ENCODE measurements around the gene IDS.
"Not testable (repeated sequence)": the region's sequence is repeated elsewhere in the genome, so short reads cannot be mapped to it uniquely, and the experiment has no call there.

Gene IDS

GRCh38 chrX:149526318-149527033 is 21.4 kb upstream of the IDS start:
- not testable (repeated sequence) for DNase-seq (ENCODE audit: low spot score)

DNA sequence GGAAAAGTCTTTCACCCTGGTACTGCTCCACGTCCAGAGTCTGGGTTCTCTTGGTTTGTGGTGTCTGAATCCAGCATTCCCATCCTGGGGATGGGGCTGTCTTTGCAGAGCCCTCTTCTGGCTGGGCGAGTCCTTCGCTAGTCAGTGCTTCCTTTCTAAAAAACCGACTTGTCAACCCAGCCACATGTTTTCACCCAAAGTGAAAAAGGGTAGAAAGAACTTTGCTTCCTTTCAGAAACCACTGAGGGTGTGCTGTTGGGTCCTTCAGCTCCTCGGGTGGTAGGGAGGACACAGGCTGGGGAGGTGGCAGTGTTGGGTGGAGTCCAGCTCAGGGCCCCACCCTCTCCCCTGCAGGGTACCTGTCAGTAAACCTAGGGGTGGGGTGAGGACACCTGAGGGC is 20.8 kb upstream of the IDS start:
- DNase-seq (ENCODE audit: low spot score), result peak; percentile 39

DNA sequence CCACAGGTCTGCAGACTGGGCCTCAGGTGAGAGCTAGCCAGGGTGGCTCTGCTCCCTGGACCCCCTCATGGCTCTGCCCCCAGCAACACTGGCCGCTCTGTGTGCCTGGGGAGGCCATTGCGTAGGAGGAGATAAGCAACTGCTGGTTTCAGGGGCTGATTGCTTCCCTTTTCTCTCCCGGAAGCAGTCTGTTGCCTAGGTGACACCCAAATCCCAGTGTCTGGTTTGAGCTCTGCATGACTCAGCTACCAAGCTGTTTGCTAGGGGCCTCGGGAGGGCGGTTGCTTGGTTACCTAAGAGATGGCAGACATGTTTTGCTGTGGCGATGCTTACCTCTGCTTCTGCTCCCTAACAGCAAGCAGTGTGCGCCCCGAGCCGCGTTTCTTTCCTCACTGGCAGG is 20.3 kb upstream of the IDS start:
- peak; percentile 77 for DNase-seq (ENCODE audit: low spot score)

DNA sequence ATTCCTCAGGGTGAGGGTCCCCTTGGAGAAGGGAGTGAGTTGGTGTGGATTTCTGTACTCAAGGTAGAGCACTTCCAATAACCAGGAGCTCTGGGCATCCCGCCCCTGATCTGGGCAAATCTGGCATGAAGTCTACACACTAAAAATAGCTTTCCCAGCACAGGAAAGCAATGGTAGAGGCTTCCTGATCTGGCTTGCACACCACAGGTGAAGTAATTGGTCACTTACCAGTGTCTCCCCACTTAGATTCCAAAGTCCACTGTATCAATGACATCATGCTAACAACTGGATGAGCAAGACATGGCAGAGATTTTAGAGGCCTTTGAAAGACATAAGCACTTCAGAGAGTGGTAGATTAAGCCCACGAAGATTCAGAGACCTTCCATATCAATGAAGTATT is 17.8 kb upstream of the IDS start:
- DNase-seq (ENCODE audit: low spot score), result no peak

GRCh38 chrX:149521438-149521837 is 16.3 kb upstream of the IDS start:
- no peak for DNase-seq (ENCODE audit: low spot score)

GRCh38 chrX:149520636-149521277 is 15.7 kb upstream of the IDS start:
- DNase-seq (ENCODE audit: low spot score), result not testable (repeated sequence)

GRCh38 chrX:149518236-149518635 is 13.1 kb upstream of the IDS start:
- no peak for DNase-seq (ENCODE audit: low spot score)

GRCh38 chrX:149517308-149517707 is 12.2 kb upstream of the IDS start:
- DNase-seq (ENCODE audit: low spot score), result no peak

DNA sequence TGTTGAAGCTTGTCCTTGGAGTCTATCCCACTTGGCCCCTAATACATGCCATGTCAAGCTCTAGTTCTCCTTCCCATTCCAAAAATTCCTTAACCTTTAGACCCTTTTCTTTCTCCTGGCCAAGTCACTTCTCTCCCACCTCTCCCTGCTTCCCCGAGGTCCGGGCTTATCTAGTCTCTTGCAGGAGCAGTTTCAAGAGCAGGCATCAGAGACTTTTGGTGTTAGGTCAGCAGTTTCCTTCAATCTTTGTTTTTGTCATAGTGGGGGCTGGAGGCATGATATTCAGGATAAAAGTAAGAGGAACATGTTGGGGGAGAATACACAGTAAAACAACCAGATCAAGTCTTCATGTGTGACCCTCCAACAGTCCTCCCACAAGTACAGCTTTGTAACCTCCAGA is 11.5 kb upstream of the IDS start:
- DNase-seq (ENCODE audit: low spot score), result no peak

- DNase-seq (ENCODE audit: low spot score), result no peak
These were observed 11.0 kb upstream of the IDS start for GRCh38 chrX:149515954-149516602.

DNA sequence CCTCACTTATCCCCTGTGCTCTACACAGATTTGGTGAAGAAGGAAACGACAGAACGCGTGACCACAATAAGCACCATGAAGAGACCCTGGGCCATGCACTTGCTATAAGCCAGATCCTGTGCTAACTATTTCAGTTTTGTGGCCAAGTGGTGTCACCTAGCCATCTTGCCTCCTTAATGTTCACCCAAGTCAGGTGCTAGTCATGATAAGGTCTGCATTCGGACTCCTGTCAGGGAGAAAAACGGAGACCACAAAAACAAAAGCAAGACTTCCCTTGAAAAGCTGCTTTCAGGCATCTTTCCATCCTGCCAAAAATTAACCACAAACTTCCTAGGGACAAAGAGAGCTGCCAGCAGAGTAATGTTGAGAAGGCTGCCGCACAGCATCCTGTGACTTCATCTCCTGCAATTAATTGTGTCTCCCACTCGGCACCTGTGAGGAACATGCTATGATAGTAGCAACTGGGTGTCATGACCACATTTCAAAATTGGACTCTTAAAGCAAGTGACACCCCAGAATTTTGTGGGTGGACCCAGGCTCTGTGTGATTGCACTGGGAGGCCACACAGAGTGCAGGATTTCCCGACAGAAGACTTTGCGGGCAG is 8.8 kb upstream of the IDS start:
- DNase-seq (ENCODE audit: low spot score), result no peak

DNA sequence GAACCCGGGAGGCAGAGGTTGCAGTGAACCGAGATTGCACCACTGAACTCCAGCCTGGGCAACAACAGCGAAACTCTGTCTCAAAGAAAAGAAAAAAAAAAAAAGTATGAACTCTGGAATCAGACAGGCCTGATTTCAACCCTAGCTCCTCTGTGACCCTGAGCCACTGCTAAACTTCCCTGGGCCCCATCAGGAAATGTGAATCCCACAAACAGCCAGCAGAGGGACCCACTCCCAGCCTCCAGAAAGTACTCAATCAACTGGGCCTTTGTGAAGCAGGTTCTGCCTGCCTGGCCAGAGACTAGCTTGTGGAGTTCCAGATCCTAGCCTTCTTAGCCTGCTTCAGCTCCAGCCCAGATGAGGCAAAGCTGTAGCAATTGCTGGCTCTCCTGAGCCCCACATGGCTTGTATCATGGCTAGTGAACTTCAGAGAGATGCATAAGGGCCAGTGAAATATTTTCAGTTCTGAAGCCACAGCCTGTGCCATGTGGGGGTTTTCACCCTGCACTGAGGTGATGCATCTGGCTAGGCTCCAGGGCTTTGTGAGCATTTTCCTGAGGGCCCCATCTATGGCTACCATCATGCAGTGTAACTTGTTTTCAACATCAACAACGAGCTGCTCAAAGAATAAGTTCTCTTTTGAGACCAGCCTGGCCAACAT is 7.2 kb upstream of the IDS start:
- peak; percentile 67 for DNase-seq (ENCODE audit: low spot score)

- no peak for DNase-seq (ENCODE audit: low spot score)
These were observed 6.0 kb upstream of the IDS start for GRCh38 chrX:149511081-149511480.

GRCh38 chrX:149510386-149510785 is 5.3 kb upstream of the IDS start:
- DNase-seq (ENCODE audit: low spot score), result no peak

- DNase-seq (ENCODE audit: low spot score), result no peak
These were observed 3.4 kb upstream of the IDS start for GRCh38 chrX:149508467-149508866.

DNA sequence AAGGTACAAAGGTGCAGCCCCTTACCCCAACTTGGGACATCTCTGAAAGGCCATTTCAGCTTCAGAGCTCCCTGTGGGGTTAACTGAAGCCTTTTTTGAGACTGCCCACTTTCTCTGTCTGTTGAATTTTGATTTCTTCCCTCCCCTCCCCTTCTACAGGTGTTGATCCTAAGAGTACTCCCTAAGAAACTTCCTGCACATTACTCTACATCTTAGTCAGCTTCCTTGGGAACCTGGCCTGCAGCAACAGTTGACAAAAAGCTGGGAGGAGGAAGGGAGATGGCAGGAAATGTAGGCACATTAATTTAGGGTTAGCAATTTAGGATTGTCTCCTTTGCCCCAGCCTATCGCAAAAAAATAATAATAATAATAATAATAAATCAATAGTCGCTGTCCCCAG is 1.2 kb upstream of the IDS start:
- DNase-seq (ENCODE audit: low spot score), result no peak

- DNase-seq (ENCODE audit: low spot score), result no peak
These were observed 565 bp upstream of the IDS start for GRCh38 chrX:149505671-149506070.

- DNase-seq (ENCODE audit: low spot score), result peak; percentile 77
These were observed 736 bp downstream of the IDS start for GRCh38 chrX:149504226-149504914.

DNA sequence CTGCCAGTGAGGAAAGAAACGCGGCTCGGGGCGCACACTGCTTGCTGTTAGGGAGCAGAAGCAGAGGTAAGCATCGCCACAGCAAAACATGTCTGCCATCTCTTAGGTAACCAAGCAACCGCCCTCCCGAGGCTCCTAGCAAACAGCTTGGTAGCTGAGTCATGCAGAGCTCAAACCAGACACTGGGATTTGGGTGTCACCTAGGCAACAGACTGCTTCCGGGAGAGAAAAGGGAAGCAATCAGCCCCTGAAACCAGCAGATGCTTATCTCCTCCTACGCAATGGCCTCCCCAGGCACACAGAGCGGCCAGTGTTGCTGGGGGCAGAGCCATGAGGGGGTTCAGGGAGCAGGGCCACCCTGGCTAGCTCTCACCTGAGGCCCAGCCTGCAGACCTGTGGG is 1.7 kb downstream of the IDS start:
- peak; percentile 74 for DNase-seq (ENCODE audit: low spot score)

DNA sequence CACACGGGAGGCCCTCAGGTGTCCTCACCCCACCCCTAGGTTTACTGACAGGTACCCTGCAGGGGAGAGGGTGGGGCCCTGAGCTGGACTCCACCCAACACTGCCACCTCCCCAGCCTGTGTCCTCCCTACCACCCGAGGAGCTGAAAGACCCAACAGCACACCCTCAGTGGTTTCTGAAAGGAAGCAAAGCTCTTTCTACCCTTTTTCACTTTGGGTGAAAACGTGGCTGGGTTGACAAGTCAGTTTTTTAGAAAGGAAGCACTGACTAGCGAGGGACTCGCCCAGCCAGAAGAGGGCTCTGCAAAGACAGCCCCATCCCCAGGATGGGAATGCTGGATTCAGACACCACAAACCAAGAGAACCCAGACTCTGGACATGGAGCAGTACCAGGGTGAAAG is 2.2 kb downstream of the IDS start:
- not testable (repeated sequence) for DNase-seq (ENCODE audit: low spot score)

- DNase-seq (ENCODE audit: low spot score), result no peak
These were observed 5.3 kb downstream of the IDS start for GRCh38 chrX:149499766-149500165.

GRCh38 chrX:149498767-149499166 is 6.3 kb downstream of the IDS start:
- no peak for DNase-seq (ENCODE audit: low spot score)

Data from activated CD4-positive, alpha-beta T cell treated with anti-CD3 and anti-CD28 coated beads, Interleukin-2, Interleukin-4, amounts not matched to agents 100 ng/mL and 50 ng/mL, durations not matched to agents 16 hours and 8 hours (primary cell).